Tibial nerve (tissue), 4 donors: ENCODE measurements around the gene FHL3. TPM values are rescaled to one million over a fixed set of nuclear protein-coding genes. Genes with fewer than 3 reads are reported as not detected.

Experiments used
- DNase-seq, 2 donors: peaks; one replicate each; pipeline ENCODE4 v3.0.0-alpha.2; 2019; ENCODE audit warnings: low spot score in 2 of 2
- H3K27ac ChIP-seq, 4 donors: fragments of 200-600 bp; sonication (generic) in 3 of 4; one replicate each; pipeline ENCODE4 v1.5.1; 2017 to 2019; ENCODE audit warnings: mild to moderate bottlenecking in 1 of 4
- H3K27me3 ChIP-seq, 2 donors: fragments of 200-600 bp; sonication (generic) in 1 of 2; one replicate each; pipeline versions ENCODE4 v1.5.1 to v1.6.0; 2017 to 2019
- H3K36me3 ChIP-seq, 3 donors: fragments of 200-600 bp; sonication (generic); one replicate each; pipeline ENCODE4 v1.5.1; 2018 to 2019
- H3K4me1 ChIP-seq, 4 donors: fragments of 200-600 bp; sonication (generic) in 3 of 4; one replicate each; pipeline ENCODE4 v1.5.1; 2017 to 2019
- H3K4me3 ChIP-seq, 4 donors: fragments of 200-600 bp; sonication (generic) in 3 of 4; one replicate each; pipeline ENCODE4 v1.5.1; 2017 to 2019; ENCODE audit warnings: mild to moderate bottlenecking in 1 of 4, moderate library complexity in 1 of 4
- H3K9me3 ChIP-seq, 4 donors: fragments of 200-600 bp; sonication (generic) in 3 of 4; one replicate each; pipeline ENCODE4 v1.5.1; 2017 to 2019
- EP300 ChIP-seq, 2 donors: sonication (generic); formaldehyde crosslinking; IDR thresholded peaks; one replicate each; pipeline ENCODE4 v1.6.1; 2017; ENCODE audit warnings: antibody characterized with exemption in 2 of 2, mild to moderate bottlenecking in 1 of 2
- POLR2A ChIP-seq, 2 donors: fragments of 450-650 bp; IDR thresholded peaks; one replicate each; pipeline ENCODE4 v1.6.1; 2017; ENCODE audit warnings: antibody characterized with exemption in 2 of 2, mild to moderate bottlenecking in 2 of 2, moderate library complexity in 2 of 2
- WGBS, 2 donors: methylation state at CpG; one replicate each; pipeline ENCODE4 v1.1.5; 2018; 5-methylcytosine and 5-hydroxymethylcytosine counted together
- total RNA-seq, 4 donors: library from RNA; depleted of rRNA; stranded (reverse); fragments of >200 nt; gene quantifications; one replicate each; pipeline ENCODE4 v1.1.0, GENCODE V29; 2016
- TF ChIP-seq, protein P1 (sequence below), 5 experiments: fragments of 200-600 bp in 3 of 5; fragments of 450-650 bp in 2 of 5; sonication (generic) in 3 of 5; IDR thresholded peaks; one replicate each; pipeline ENCODE4 v1.5.1; 2016 to 2019; ENCODE audit warnings: antibody characterized with exemption in 5 of 5, mild to moderate bottlenecking in 3 of 5, moderate library complexity in 2 of 5

FHL3 gene
- total RNA-seq, 4 donors from 2014 or later = 25.1 to 32.7 (median 26.6) TPM

DNA sequence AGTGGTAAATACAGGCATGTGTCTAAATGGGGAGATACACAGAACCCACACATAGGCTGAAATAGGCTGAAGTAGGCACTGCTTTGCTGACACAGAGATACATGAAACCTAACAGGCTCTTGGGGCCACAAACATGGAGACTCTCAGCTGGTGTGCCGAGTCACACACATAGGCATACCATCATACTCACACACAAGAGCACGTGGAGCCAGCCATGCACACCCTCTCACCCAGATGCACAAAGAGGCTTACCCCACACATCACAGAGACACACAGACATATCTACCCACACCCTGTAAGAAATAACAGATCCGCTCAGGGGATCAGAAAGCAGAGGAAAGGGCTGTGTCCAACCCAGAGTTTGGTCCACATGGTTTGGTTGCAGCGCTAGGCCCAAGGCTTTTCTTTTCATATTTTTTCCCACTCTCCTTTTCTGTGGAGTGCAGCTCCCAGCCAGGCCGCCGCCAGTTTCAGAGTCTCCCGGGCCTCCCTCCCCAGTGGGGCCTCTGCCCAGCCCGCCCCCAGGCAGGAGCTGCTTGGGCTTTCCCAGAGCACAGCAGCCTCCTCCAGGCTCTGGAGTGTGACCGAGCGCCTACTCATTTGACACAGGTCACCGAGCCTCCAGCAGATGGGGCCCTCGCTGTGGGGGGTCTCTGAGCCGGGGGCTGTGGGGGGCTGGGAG lies 45.2 kb upstream of the FHL3 start:
- no peak for DNase-seq
- Histone ChIP-seq H3K4me1 (peaks cover 0 to 55% (median 5%) of the 10 kb centered on the region in 4 donors), H3K4me3 (no peak overlapping the region), H3K27ac (peak overlapping the region in 2 of 4 donors; percentile 7 to 53), H3K27me3 (peaks cover 0 to 2% of the 10 kb centered on the region in 2 donors), H3K9me3 (no peaks in the 10 kb centered on the region), H3K36me3 (peaks cover 0 to 1% (median 0%) of the 10 kb centered on the region in 3 donors)
- TF ChIP-seq, protein P1, sequence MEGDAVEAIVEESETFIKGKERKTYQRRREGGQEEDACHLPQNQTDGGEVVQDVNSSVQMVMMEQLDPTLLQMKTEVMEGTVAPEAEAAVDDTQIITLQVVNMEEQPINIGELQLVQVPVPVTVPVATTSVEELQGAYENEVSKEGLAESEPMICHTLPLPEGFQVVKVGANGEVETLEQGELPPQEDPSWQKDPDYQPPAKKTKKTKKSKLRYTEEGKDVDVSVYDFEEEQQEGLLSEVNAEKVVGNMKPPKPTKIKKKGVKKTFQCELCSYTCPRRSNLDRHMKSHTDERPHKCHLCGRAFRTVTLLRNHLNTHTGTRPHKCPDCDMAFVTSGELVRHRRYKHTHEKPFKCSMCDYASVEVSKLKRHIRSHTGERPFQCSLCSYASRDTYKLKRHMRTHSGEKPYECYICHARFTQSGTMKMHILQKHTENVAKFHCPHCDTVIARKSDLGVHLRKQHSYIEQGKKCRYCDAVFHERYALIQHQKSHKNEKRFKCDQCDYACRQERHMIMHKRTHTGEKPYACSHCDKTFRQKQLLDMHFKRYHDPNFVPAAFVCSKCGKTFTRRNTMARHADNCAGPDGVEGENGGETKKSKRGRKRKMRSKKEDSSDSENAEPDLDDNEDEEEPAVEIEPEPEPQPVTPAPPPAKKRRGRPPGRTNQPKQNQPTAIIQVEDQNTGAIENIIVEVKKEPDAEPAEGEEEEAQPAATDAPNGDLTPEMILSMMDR (IDR thresholded peaks at IDR 0.05) = no peak
- TF ChIP-seq EP300 (IDR thresholded peaks at IDR 0.05) (no peak), POLR2A (IDR thresholded peaks at IDR 0.05) (no peak)
- WGBS, 2 donors = 27 to 39% methylated on average over 12 to 13 of the region's 13 CpGs

DNA sequence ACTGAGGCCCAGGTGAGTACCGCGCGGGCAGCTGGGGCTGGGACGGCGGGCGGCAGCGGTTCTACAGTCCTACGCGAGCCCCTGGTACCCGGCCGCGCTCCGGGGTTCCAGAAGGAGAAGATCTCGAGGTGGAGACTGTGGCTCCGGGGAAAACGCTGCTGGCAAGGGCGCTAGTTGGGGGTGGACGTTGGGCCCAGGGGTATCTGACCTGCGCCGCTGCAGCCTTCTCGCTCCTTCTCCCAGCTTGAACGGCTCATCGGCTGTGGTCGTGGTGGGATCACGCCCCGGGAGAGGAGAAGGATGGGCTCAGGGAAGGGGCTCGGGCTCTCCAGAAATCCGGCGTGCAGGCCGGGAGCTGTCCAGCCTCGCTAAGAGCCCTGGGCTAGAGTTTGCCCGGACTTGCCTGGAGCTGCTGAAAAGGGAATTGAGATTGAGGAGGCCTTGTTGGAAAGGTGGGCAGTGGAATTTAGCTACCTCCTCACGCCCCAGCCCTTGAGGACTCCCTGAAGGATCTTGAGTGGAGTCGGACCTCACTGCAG lies 42.4 kb upstream of the FHL3 start:
- peaks cover 0 to 28% of the 10 kb centered on the region in 2 donors for H3K27me3 ChIP-seq
- TF ChIP-seq POLR2A (IDR thresholded peaks at IDR 0.05) = no peak
- TF ChIP-seq, protein P1 (IDR thresholded peaks at IDR 0.05) = no peak
- no peak for TF ChIP-seq EP300 (IDR thresholded peaks at IDR 0.05)
- peak overlapping the region; percentile 48 to 79 (median 62) for H3K4me3 ChIP-seq
- H3K27ac ChIP-seq = peak overlapping the region; percentile 45 to 86 (median 60)
- no peak for DNase-seq
- WGBS, 2 donors = 9 to 37% methylated on average over 7 to 24 of the region's 34 CpGs
- peaks cover 0 to 63% (median 12%) of the 10 kb centered on the region in 4 donors for H3K4me1 ChIP-seq
- peaks cover 0 to 4% (median 0%) of the 10 kb centered on the region in 3 donors for H3K36me3 ChIP-seq
- H3K9me3 ChIP-seq = no peaks in the 10 kb centered on the region

DNA sequence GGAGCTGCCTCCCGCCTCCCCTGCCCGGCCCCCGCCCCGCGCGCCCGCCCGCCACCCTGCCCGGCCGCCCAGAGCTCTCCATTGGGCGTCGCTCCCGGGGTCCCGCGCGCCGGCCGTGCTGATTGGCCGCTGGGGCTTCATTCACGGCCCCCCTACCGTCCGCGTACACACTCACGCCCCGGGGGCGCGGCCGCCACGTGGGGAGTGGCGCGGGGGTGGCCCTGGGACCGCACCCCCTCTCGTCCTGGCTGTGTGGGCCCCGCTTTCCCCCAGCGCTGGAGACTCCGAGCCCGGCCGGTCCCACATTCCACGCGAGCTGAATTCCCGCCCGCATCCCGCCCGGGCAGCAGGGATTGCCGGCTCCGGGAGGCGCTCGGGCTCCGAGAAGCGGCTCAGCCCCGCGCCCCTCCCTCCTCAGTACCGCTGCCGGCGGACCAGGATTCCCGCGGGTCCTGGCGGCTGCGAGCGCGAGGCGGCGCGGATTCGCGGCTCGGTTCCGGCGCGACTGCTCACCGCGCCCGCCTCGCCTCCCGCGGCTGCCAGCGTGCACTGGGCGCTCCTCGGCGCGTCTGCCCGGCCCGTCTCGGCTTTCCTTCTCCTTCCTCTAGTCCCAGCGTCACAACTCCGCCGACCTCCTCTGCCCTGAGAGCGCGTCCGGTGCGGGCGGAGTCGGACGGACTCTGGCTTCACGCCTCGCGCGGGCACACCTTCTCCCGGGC lies 41.7 kb upstream of the FHL3 start:
- no peak for TF ChIP-seq POLR2A (IDR thresholded peaks at IDR 0.05)
- TF ChIP-seq, protein P1 (IDR thresholded peaks at IDR 0.05) = peak in 3 of 5 experiments; percentile 25 to 49 (median 41)
- peak in 1 of 2 donors; percentile 78 for TF ChIP-seq EP300 (IDR thresholded peaks at IDR 0.05)
- H3K9me3 ChIP-seq = no peaks in the 10 kb centered on the region
- H3K4me1 ChIP-seq = peaks cover 0 to 63% (median 12%) of the 10 kb centered on the region in 4 donors
- H3K36me3 ChIP-seq = peaks cover 0 to 4% (median 0%) of the 10 kb centered on the region in 3 donors
- DNase-seq = peak; percentile 72 to 78
- WGBS, 2 donors = 0 to 1% methylated on average over 3 to 37 of the region's 99 CpGs
- peak overlapping the region; percentile 48 to 79 (median 62) for H3K4me3 ChIP-seq
- peaks cover 0 to 35% of the 10 kb centered on the region in 2 donors for H3K27me3 ChIP-seq
- peak overlapping the region; percentile 45 to 86 (median 60) for H3K27ac ChIP-seq

DNA sequence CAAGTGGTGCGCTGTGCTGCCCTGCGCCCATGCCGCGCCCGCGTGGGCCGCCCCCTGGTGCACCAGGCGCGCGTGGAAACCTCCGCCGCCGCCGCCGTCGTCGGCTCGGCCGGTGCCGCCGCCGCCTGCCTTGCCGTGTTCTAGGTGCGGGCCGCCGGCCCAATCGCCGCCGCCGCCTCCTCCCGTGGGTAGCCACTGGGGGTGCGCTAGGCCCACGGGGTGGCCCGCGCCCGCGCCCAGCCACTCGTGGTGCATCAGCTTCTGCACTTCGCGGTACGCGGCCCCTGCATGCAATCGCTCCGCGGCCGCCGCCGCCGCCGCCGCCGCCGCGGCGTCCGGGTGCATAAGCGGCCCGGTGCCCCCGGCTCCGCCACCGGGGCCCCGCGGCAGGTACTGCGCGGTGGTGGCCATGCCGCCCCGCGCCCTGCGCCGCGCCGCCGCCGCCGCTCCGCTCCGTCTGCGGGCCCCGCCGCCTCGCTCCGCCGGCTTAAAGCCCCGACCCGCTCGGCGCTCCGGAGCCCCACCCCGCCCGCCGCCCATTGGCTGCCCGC lies 41.1 kb upstream of the FHL3 start, which contains the start of gene POU3F1:
TSS of gene POU3F1 (minus strand) at position 461 of the 551 bp plus-strand sequence. CDS start at position 411, 50 bp downstream.
- peaks cover 0 to 41% of the 10 kb centered on the region in 2 donors for H3K27me3 ChIP-seq
- H3K27ac ChIP-seq = peak within 1 kb of the TSS; percentile 47 to 95 (median 80)
- peak; percentile 26 to 50 for TF ChIP-seq POLR2A (IDR thresholded peaks at IDR 0.05)
- TF ChIP-seq EP300 (IDR thresholded peaks at IDR 0.05) = no peak
- TF ChIP-seq, protein P1 (IDR thresholded peaks at IDR 0.05) = peak in 1 of 5 experiments; percentile 20
- 0 to 2% methylated on average over 7 to 24 of the region's 92 CpGs for WGBS, 2 donors
- peaks cover 0 to 4% (median 0%) of the 10 kb centered on the region in 3 donors for H3K36me3 ChIP-seq
- H3K9me3 ChIP-seq = no peaks in the 10 kb centered on the region
- no peak for DNase-seq
- H3K4me3 ChIP-seq = peak within 1 kb of the TSS; percentile 48 to 79 (median 62)
- peaks cover 0 to 58% (median 12%) of the 10 kb centered on the region in 4 donors for H3K4me1 ChIP-seq
